PC-9 (cell line): ENCODE measurements around the gene USP17L24.
"Not testable (repeated sequence)": the region's sequence is repeated elsewhere in the genome, so short reads cannot be mapped to it uniquely, and the experiment has no call there.

Source experiments
- EZH2 ChIP-seq: fragments of 200-600 bp; sonication (generic); IDR thresholded peaks from 2 replicates; pipeline ENCODE4 v1.8.0; 2017; ENCODE audit warnings: antibody characterized with exemption, low read depth
- TF ChIP-seq, protein P1 (sequence below): fragments of 200-600 bp; sonication (generic); conservative IDR thresholded peaks from 2 replicates; pipeline ENCODE4 v1.6.1; 2017; ENCODE audit warnings: mixed run types, antibody characterized with exemption, mild to moderate bottlenecking, moderate library complexity

DNA sequence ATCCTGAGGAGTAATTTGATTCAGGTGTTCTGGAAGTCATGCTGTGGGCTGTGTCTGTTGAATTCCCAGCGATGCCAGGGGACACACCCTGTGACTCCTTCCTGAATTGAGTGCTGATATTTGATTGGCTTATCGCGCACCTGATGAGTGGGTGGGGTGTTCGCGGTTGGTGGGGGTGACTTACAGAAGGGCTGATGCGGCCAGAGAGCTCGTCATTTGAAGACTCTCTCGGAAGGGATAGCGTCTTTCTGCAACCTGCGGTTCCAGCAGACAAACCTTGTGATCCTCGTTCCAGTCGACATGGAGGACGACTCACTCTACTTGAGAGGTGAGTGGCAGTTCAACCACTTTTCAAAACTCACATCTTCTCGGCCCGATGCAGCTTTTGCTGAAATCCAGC, 28.4 kb downstream of the USP17L24 start, which contains the start of gene USP17L29:
- TF ChIP-seq, protein P1, sequence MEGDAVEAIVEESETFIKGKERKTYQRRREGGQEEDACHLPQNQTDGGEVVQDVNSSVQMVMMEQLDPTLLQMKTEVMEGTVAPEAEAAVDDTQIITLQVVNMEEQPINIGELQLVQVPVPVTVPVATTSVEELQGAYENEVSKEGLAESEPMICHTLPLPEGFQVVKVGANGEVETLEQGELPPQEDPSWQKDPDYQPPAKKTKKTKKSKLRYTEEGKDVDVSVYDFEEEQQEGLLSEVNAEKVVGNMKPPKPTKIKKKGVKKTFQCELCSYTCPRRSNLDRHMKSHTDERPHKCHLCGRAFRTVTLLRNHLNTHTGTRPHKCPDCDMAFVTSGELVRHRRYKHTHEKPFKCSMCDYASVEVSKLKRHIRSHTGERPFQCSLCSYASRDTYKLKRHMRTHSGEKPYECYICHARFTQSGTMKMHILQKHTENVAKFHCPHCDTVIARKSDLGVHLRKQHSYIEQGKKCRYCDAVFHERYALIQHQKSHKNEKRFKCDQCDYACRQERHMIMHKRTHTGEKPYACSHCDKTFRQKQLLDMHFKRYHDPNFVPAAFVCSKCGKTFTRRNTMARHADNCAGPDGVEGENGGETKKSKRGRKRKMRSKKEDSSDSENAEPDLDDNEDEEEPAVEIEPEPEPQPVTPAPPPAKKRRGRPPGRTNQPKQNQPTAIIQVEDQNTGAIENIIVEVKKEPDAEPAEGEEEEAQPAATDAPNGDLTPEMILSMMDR = not testable (repeated sequence)
- TF ChIP-seq EZH2 = not testable (repeated sequence)
